NCI-H446 (cell line): ENCODE results near the gene CALU.

Experiments used
- DNase-seq, 2 experiments: peaks; one replicate each; lab custom pipeline; 2025; lab: John Stamatoyannopoulos, UW

CALU gene

DNA sequence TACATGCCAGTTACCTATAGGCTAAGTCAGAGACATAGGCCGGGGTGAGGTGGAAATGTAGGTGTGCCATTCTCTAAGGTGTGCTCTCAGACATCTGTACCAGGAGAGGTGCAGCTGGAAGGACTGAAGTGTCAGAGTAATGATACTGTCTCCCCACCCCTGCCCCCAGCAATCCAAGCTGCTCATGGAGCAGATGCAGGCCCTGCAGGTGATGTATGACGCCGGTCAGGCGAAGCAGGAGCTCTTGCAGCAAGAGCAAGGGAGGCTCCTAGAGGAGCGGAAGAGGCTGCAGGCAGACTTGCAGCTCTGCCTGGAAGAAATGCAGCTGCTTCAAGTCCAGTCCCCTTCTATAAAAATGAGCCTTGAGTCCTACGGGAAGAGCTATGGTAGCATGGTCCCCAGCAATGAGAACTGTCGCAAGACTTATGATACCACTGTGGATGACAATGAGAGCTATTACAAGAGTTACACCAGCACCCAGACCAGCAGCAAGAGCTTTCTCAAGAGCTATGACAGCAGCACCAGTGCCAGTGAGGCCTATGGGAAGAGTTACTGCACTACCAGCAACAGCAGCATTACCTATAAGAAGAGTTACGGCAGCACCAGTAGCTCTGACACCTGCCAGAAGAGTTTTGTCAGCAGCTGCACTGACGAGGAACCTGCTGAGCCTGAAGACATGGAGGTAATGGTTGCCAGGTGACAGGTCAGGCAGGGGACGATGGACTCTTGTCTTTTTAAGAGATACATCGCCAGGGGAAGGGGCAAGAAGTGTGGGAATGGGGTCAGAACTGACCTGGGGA is 72.7 kb downstream of the CALU start:
- no peak for DNase-seq

DNA sequence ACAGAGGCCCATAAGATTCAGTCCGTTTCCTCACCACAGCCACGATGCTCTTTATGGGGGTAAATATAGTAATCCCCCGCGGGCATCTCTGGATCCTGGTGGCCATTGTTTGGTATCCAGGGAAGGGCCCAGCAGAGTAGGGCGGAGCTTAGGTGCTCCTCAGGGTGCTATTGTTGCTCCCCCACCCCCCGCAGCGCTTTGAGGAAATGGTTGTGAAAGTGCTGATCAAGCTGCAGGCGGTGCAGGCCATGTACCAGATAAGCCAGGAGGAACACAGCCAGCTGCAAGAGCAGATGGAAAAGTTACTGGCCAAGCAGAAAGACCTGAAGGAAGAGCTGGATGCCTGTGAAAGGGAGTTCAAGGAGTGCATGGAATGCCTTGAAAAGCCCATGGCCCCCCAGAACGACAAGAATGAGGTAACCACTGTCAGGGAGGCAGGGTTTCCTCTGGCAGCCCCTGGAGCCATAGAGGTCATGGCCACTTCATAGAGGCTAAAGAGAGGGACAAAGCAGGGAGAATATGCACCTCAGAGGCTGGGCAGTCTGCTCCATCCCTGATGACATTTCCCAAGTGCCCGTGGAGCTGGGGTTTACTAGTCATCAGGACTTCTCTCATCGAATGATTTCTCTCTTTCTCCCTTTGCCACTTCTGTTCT is 73.5 kb downstream of the CALU start:
- DNase-seq: no peak

DNA sequence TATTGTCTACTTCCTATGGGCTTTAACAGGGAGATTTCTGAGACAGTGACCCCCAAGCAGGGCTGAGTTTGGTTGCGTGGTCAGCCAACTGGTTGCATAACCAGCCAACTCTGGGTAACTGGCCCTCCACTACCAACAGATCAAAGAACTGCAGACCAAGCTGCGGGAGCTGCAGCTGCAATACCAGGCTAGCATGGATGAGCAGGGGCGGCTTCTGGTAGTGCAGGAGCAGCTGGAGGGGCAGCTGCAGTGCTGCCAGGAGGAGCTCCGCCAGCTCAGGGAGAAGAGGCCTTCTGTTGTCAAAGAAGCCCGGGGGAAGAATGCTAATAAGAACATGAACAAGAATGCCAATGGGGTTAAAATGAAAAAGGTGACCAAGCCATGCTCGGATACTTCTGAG is 75.3 kb downstream of the CALU start:
- DNase-seq: peak in 1 of 2 experiments; percentile 23

DNA sequence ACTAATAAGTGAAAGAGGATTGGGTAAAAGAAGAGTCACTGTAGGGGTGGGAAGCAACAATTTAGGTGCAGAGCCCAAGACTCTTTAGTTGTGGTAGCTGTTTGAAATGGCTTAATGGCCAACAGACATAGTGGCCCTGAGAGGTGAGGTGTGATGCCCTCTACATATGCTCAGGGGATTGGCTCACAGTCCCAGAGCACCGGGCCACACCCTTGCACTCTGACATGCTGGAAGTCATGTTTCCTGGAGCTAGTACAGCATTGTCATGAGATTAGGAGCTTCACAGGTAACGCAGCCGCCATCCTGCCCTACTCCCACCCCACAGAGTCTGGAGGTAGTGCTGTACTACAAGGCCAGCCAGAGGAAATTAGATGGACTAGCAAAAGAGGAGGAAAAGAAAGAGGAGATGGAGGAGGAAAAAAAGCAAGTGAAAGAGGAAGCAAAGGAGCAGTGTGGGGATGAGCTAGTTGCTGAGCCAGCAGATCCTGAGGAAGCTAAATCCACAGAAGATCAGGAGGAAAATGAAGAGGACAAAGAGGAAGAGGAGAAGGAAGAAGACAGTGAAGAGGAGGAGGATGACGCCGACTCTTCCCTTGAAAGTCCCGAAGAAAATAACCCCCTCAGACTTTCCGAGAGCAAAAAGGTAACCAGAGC is 76.3 kb downstream of the CALU start:
- no peak for DNase-seq

GRCh38 chr7:128818694-128819093 is 79.5 kb downstream of the CALU start:
- DNase-seq: no peak
